Colonic mucosa (tissue), 4 donors: ENCODE results near the gene GLP2R. TPM values are rescaled to one million over a fixed set of nuclear protein-coding genes. Genes with fewer than 3 reads are reported as not detected.

ENCODE experiments used
- DNase-seq: peaks from one replicate; pipeline ENCODE4 v3.0.0-alpha.2; 2020
- H3K27ac ChIP-seq: fragments of 200-600 bp; one replicate; pipeline ENCODE4 v1.8.0; 2021
- H3K27me3 ChIP-seq: fragments of 200-600 bp; one replicate; pipeline ENCODE4 v1.8.0; 2021
- H3K36me3 ChIP-seq: fragments of 200-600 bp; one replicate; pipeline ENCODE4 v1.8.0; 2021
- H3K4me1 ChIP-seq: fragments of 200-600 bp; one replicate; pipeline ENCODE4 v1.8.0; 2021; ENCODE audit warnings: mild to moderate bottlenecking
- H3K4me3 ChIP-seq: fragments of 200-600 bp; one replicate; pipeline ENCODE4 v1.8.0; 2021
- H3K9ac ChIP-seq, 2 donors: one replicate each; pipeline ENCODE4 v1.7.0; 2013; ENCODE audit warnings: control low read depth in 2 of 2, low read depth in 2 of 2, low read length in 2 of 2
- H3K9me3 ChIP-seq: fragments of 200-600 bp; one replicate; pipeline ENCODE4 v1.8.0; 2021
- intact Hi-C: fragments of 100-400 bp; cut with DNase I; formaldehyde crosslinking; loops from one replicate; pipeline ENCODE4 v1.14.1; 2022
- total RNA-seq, 2 donors: library from RNA; stranded (reverse); fragmentation: NEBNext Ultra II Directional in 1 of 2; extraction: Animal tissue kit (Norgen Biotek cat#: 25700) in 1 of 2; gene quantifications; one replicate each; pipeline ENCODE4 v1.2.1, GENCODE V29; 2021
- TF ChIP-seq, protein P1 (sequence below): fragments of 200-600 bp; IDR thresholded peaks from one replicate; pipeline ENCODE4 v1.8.0; 2022; ENCODE audit warnings: antibody characterized with exemption, mild to moderate bottlenecking
- donor health status: healthy.
- donor health status: DM: no; HTN: no; CAD: no.
- donor health status: DM: no; HTN: no; CAD: no.

Gene GLP2R
- total RNA-seq, 2 donors from 2014 or later = 2.1 to 4.8 TPM

DNA sequence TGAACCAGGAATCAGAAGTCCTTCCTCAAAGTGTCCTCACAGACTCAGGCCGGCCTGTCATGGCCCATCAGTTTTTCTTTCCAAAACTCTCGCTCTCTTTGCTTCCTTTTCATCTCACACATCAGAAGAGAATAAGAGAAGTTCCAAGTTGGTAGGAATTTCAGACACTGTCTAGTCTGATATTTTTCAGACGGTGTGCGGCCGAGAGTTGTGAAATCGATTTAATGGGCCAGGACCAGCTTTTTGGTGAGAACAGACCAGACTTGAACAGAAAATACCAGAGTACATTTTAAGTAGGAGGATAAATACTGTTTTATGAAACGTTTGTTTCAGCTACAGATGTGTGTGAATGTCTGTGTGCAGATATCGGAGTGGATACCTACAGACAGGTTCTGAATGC, 104.1 kb downstream of the GLP2R start:
- Histone ChIP-seq H3K4me3 (no peak overlapping the region), H3K9ac (no peak overlapping the region), H3K27ac (no peak overlapping the region), H3K27me3 (no peaks in the 10 kb centered on the region), H3K4me1 (no peaks in the 10 kb centered on the region), H3K9me3 (no peaks in the 10 kb centered on the region), H3K36me3 (no peaks in the 10 kb centered on the region)
- intact Hi-C loops = loop anchor here (5.0 to 10.0 kb wide), 3 partner anchors 55 to 685 kb away; no protein-coding TSS in a partner anchor
- DNase-seq = no peak
- TF ChIP-seq, protein P1, sequence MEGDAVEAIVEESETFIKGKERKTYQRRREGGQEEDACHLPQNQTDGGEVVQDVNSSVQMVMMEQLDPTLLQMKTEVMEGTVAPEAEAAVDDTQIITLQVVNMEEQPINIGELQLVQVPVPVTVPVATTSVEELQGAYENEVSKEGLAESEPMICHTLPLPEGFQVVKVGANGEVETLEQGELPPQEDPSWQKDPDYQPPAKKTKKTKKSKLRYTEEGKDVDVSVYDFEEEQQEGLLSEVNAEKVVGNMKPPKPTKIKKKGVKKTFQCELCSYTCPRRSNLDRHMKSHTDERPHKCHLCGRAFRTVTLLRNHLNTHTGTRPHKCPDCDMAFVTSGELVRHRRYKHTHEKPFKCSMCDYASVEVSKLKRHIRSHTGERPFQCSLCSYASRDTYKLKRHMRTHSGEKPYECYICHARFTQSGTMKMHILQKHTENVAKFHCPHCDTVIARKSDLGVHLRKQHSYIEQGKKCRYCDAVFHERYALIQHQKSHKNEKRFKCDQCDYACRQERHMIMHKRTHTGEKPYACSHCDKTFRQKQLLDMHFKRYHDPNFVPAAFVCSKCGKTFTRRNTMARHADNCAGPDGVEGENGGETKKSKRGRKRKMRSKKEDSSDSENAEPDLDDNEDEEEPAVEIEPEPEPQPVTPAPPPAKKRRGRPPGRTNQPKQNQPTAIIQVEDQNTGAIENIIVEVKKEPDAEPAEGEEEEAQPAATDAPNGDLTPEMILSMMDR = no peak

DNA sequence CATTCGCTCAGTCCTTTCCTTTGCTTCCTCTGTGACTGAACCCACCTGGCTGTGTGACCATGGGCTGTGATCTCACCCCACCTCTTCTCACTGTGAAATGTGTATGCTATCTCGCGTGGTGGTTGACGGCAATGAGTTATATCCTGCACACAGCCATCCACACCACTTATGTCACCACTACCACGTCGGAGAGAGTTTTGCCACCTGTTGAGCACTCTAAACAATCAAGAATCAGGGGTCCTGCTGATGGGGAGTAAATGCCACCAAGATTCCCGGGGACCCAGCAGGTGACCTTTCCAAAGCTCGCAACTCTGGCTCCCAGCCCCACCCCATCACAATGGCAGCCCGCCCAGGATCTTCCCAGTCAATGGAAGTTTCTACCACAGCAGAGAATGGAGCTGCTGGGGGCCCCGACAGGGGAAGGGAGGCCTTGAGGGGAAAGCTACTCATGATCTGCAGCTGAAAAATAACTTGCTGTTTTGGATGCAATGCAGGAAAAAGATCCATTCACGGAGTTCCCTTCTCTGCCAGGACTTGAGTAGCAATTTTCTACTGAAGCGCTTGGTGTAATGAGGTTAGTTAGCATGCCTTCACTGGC, 105.5 kb downstream of the GLP2R start:
- no peaks in the 10 kb centered on the region for H3K36me3 ChIP-seq
- H3K4me1 ChIP-seq = no peaks in the 10 kb centered on the region
- no peak overlapping the region for H3K27ac ChIP-seq
- no peak for DNase-seq
- intact Hi-C loops = no loop called here
- no peaks in the 10 kb centered on the region for H3K9me3 ChIP-seq
- H3K4me3 ChIP-seq = no peak overlapping the region
- TF ChIP-seq, protein P1 = no peak
- no peaks in the 10 kb centered on the region for H3K27me3 ChIP-seq
- no peak overlapping the region for H3K9ac ChIP-seq

DNA sequence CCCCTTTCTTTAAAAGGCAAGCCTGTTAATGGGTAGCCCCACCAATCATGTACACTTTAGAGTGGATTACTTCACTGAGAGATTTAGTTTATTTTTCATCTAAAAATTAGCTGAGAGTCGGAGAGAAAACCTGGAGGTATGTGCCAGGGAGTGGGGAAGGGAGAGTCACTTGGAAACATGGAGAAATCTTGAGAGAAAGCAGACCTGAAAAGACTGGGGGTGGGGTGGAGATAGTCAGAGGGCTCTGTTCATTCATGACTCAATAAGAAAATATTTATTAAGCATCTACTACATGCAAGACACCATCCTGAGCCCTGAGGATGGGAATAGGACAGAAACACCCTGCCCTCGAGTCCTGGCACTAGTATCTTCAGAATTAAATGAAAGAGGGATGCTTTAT, 106.8 kb downstream of the GLP2R start:
- intact Hi-C loops = no loop called here
- no peaks in the 10 kb centered on the region for H3K36me3 ChIP-seq
- no peaks in the 10 kb centered on the region for H3K4me1 ChIP-seq
- no peak overlapping the region for H3K4me3 ChIP-seq
- no peak overlapping the region for H3K27ac ChIP-seq
- TF ChIP-seq, protein P1 = no peak
- no peaks in the 10 kb centered on the region for H3K9me3 ChIP-seq
- no peak overlapping the region for H3K9ac ChIP-seq
- H3K27me3 ChIP-seq = no peaks in the 10 kb centered on the region
- DNase-seq = no peak

DNA sequence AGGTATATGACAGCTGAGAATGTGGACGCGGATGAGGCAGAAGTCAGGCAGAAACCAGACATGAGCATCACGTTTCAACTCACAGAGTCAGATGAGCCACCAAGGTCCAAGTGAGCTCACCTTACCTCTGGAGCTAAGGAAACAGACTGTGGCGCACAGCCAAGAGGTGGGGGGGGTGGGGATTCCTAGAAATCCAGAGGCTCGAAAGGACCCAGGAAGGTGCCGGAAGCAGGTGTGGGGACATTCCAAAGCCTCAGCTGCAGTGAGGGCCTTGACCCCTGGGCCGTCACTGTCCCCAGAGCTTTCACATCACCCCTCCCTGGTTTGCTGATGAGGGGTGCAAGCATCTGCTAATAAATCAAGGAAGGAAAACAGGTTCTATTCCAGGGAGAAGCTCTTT, 108.6 kb downstream of the GLP2R start:
- no peak for DNase-seq
- TF ChIP-seq, protein P1 = no peak
- Histone ChIP-seq H3K27me3 (no peaks in the 10 kb centered on the region), H3K9me3 (no peaks in the 10 kb centered on the region), H3K9ac (no peak overlapping the region), H3K36me3 (no peaks in the 10 kb centered on the region), H3K27ac (no peak overlapping the region), H3K4me3 (no peak overlapping the region), H3K4me1 (no peaks in the 10 kb centered on the region)
- intact Hi-C loops = no loop called here

DNA sequence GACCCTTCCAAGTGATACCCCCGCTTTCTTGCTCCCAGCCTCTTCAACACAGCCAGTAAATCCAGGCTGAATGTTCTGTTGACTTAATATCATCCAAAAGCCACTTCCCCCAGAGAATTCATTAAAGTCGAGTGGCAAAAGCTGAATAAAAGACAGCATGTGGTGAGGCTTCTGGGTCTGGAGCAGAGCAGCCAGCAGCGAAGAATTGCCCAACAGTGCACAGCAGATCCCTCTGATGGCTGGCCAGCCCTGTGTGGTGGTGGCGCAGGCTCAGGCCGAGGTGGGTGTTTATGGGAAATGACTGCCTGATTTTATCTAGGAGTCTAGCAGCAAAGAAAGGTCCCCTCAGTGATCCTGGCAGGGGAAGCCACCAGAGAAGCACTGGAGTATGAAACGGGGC, 109.7 kb downstream of the GLP2R start:
- no peaks in the 10 kb centered on the region for H3K36me3 ChIP-seq
- no peak for DNase-seq
- H3K4me1 ChIP-seq = no peaks in the 10 kb centered on the region
- H3K9me3 ChIP-seq = no peaks in the 10 kb centered on the region
- no peak overlapping the region for H3K4me3 ChIP-seq
- H3K27ac ChIP-seq = no peak overlapping the region
- H3K27me3 ChIP-seq = no peaks in the 10 kb centered on the region
- TF ChIP-seq, protein P1 = no peak
- no peak overlapping the region for H3K9ac ChIP-seq
- intact Hi-C loops = no loop called here
